ENCODE measurements around the gene TAP2.
"Not testable (repeated sequence)": the region's sequence is repeated elsewhere in the genome, so short reads cannot be mapped to it uniquely, and the experiment has no call there.

TAP2 gene

DNA sequence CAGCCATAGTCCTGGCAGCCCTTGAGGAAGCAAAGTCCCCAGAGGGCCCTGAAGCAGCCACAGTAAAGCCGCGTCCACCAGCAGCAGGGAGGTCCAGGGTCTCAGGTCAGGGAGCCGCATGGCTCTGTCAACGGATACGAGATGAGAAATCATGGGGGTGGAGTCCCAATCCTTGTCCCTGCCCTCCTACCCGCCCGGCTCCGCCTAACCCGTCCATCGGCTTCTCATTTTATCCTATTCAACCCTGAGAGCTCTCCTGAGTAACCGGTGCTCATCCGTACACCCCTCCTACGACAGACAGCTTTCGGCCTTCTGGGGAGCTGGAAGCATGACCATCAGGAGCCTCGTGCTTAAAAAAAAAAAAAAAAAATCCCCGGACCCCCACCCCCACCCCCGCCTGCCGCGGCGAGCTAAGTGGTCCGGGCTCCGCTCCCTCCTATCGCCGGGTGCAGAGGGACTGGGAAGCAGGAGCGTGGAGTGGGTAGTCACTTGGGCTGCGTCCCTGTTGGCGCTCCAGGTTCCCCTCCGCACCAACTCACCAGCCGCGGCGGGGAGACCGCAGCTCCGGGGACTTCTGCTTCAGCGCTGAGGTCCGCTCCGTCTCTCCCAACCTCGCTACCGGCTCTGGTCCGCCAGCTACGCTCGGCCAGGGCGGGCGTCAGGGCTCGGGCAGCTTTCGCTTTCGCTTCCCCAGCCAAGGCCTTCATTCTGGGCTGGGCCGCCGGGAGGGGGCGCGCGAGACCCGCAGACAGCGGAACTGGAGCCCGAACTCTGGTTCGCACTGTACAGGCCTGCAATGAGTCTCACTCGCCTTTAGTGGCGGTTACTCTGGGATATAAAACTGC lies at the start of gene TAP2:
TAP2 (minus strand) TSS at position 626 of the 845 bp plus-strand sequence; CDS start at position 120, 506 bp downstream.
- Mint-ChIP-seq H3K4me1 (ENCODE audit: low read depth) (peaks cover 81% of the 10 kb centered on the region), H3K36me3 (peaks cover 50% of the 10 kb centered on the region), H3K9me3 (ENCODE audit: low read depth) (no peaks in the 10 kb centered on the region), H3K27ac (peak within 1 kb of the TSS; percentile 100), H3K27me3 (no peaks in the 10 kb centered on the region), H3K4me3 (peak within 1 kb of the TSS; percentile 99)

DNA sequence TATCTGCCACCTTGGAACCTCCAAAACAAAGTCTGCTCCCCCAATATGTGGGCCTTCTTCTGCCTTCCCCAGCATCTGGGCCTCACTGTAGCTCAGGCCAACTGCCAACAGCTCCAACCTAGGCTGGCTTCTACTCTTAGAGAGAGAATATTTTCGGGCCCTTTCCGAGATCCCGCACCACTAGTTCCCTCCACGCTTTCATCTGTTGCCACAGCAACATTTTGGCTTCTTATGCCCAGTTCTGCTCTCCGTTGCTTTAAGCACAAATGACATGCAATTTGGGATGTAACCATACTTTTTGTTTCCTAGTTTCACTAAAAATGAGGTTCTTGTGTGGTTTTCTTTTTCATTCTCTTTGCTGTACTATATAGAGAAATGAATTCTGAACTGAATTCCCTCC lies 49.1 kb upstream of the TAP2 start:
- no peak overlapping the region for H3K27ac Mint-ChIP-seq
- no peak overlapping the region for H3K4me3 Mint-ChIP-seq
- no peaks in the 10 kb centered on the region for H3K9me3 Mint-ChIP-seq (ENCODE audit: low read depth)
- no peaks in the 10 kb centered on the region for H3K36me3 Mint-ChIP-seq
- H3K27me3 Mint-ChIP-seq, result no peaks in the 10 kb centered on the region
- H3K4me1 Mint-ChIP-seq (ENCODE audit: low read depth), result peaks cover 1% of the 10 kb centered on the region

DNA sequence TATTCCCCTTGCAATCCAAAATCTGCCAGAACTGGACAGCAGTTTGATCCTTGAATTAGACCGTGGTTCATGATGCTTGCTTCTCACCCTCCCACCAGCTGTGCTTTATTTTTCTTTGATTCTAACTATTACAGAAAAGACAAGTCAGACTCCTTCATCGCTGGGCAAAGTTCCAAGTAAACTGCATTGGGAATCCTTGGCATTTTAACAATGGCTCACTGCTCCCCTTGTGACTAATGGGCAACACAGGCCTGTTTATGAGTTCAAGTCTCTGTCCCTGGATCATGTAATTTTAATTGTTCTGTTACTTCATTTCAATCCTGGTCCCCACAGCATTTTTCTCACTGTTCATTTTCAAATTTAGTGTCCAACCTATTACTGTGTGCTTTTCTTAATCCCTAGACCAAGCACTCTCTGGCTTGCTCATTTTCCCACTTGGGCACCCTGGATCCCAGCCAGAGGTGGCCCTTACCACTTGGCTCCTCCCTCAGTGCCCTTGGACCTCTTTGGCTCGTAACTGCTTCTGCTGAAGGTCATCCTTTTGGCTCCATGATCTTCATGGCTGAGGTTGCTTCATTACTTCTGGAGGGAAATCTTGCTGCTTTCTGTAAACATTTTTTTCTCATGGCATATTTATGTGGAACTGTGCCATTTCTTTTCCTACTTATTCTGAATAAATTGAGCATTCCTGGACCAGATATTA lies 48.3 kb upstream of the TAP2 start:
- H3K4me3 Mint-ChIP-seq, result no peak overlapping the region
- no peaks in the 10 kb centered on the region for H3K27me3 Mint-ChIP-seq
- H3K9me3 Mint-ChIP-seq (ENCODE audit: low read depth), result no peaks in the 10 kb centered on the region
- H3K4me1 Mint-ChIP-seq (ENCODE audit: low read depth), result peaks cover 1% of the 10 kb centered on the region
- H3K36me3 Mint-ChIP-seq, result no peaks in the 10 kb centered on the region
- H3K27ac Mint-ChIP-seq, result no peak overlapping the region

DNA sequence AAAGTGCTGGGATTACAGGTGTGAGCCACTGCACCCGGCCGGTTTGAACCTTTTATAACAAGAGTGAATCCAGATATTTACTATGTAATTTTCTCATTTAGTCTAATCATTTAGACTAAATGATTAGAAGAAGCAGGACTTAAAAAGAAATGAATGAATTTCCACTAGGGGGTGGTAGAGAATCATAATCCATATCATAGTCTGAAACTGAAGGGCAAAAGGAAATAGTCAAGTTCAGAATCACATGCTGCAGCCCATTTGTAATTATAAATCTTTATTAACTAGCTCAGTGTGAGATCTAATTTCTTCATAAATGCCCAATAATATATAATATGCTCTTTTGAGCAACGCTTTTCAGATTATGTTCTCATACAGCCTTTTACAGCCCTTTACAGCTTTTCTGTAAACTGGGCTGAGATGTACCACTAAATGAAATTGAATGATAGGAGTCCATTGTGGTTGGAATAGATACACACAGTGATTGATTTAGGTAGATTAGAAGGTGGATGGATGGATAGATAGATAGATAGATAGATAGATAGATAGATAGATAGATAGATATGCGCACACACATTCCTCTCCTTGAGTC lies 47.3 kb upstream of the TAP2 start:
- H3K27ac Mint-ChIP-seq, result no peak overlapping the region

DNA sequence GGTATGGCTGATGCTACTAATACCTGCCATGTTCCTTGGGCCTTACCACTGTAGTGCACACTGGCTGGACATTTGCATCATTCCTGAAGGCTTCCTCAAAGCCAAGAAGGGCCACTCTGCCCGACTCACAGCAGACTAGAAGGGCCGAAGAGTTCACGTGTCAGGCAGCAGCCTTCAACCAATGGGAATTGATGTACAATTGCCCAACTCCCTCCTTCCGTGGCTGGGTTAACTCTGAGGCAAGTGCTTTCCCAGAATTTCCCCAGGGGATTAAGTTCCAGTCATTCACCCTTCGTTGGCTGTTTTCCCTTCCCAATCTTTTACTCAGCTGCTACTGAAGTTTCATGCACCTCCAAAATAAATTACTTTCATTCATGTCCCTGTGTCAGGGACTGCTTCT lies 45.2 kb upstream of the TAP2 start:
- no peak overlapping the region for H3K4me3 Mint-ChIP-seq
- no peak overlapping the region for H3K27ac Mint-ChIP-seq
- H3K9me3 Mint-ChIP-seq (ENCODE audit: low read depth), result no peaks in the 10 kb centered on the region
- no peaks in the 10 kb centered on the region for H3K27me3 Mint-ChIP-seq
- H3K36me3 Mint-ChIP-seq, result peaks cover 9% of the 10 kb centered on the region
- peaks cover 1% of the 10 kb centered on the region for H3K4me1 Mint-ChIP-seq (ENCODE audit: low read depth)

More for the DNA sequence above, 47.3 kb upstream of the TAP2 start:
- Mint-ChIP-seq H3K9me3 (ENCODE audit: low read depth) (no peaks in the 10 kb centered on the region), H3K4me3 (no peak overlapping the region), H3K4me1 (ENCODE audit: low read depth) (peaks cover 1% of the 10 kb centered on the region), H3K36me3 (peaks cover 2% of the 10 kb centered on the region), H3K27me3 (no peaks in the 10 kb centered on the region)

DNA sequence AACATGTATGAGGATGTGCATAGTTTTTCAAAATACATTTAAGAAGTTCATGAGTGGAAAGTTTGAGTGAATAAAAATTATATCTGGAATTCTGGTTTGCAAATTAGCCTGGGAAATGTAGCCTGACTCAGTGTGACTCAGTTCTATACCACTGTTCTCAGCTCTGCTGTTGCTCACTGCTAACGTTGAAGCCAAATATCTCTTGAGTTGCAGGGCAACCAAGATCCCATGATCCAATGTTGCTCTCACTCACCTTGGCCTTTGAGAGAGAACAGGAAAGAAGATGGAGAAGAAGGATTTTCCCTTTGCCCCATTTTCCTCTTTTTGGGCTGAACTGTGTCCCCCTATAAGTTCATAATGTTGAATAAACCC lies 44.3 kb upstream of the TAP2 start:
- peak overlapping the region; percentile 10 for H3K27ac Mint-ChIP-seq
- H3K4me1 Mint-ChIP-seq (ENCODE audit: low read depth), result peaks cover 1% of the 10 kb centered on the region
- H3K36me3 Mint-ChIP-seq, result peaks cover 12% of the 10 kb centered on the region
- no peak overlapping the region for H3K4me3 Mint-ChIP-seq
- H3K9me3 Mint-ChIP-seq (ENCODE audit: low read depth), result no peaks in the 10 kb centered on the region
- H3K27me3 Mint-ChIP-seq, result no peaks in the 10 kb centered on the region

DNA sequence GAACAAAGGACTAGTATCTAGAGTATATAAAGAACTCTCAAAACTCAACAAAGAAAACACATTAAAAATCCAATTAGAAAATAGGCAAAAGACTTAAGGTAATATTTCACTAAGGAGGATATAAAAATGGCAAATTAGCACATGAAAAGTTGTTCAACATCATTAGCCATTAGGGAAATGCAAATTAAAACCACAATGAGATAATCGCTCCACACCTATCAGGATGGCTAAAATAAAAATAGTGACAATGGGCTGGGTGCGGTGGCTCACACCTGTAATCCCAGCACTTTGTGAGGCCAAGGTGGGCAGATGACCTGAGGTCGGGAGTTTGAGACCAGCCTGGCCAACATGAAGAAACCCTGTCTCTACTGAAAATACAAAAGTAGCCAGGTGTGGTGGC lies 42.4 kb upstream of the TAP2 start:
- H3K36me3 Mint-ChIP-seq, result peaks cover 13% of the 10 kb centered on the region
- H3K4me3 Mint-ChIP-seq, H3K27ac Mint-ChIP-seq: not testable (repeated sequence)

DNA sequence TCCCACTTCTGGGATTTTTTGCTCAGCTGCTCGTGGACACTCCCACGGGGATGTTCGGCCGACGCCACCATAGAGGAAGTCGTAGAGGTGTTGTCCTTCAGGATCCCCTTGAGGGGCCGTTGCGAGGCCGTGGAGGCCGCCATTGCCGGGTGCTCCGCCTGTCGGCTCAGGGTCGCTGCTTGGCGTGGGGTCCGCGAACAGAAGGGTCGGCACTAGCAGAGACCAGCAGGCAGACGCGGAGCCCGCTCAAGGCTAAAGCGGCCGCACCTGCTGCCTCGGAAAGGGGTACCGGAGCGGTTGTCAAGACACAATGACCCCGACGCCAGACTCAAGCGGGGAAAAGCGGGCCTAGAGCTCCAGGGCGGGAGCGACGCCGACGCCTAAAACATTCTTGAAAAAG lies 41.2 kb upstream of the TAP2 start:
- no peak overlapping the region for H3K4me3 Mint-ChIP-seq

More for the DNA sequence above, 42.4 kb upstream of the TAP2 start:
- not testable (repeated sequence) for H3K27me3 Mint-ChIP-seq; H3K4me1 Mint-ChIP-seq (ENCODE audit: low read depth); H3K9me3 Mint-ChIP-seq (ENCODE audit: low read depth)

DNA sequence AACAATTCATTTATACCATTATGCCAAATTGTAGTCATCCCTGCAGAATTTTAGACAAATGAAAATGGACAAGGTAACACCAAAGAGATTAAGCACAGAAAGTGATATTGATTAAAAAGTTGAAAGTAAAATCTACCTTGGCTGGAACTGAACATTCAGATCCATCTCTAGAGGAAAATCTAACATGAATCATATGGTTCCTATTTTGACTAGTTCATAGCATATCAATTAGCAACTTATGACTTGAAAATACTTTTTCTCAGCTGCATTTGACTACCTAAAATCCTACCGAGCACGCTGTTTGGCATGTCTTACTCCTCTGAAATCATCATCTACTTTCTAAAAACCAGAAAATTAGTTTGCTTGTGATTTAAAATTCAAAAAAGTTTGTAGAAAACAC lies 38.1 kb upstream of the TAP2 start:
- Mint-ChIP-seq H3K27me3 (no peaks in the 10 kb centered on the region), H3K27ac (no peak overlapping the region), H3K36me3 (peaks cover 16% of the 10 kb centered on the region), H3K9me3 (ENCODE audit: low read depth) (no peaks in the 10 kb centered on the region), H3K4me1 (ENCODE audit: low read depth) (no peaks in the 10 kb centered on the region), H3K4me3 (no peak overlapping the region)

More for the DNA sequence above, 41.2 kb upstream of the TAP2 start:
- Mint-ChIP-seq H3K36me3 (peaks cover 13% of the 10 kb centered on the region), H3K27ac (no peak overlapping the region), H3K4me1 (ENCODE audit: low read depth) (no peaks in the 10 kb centered on the region), H3K9me3 (ENCODE audit: low read depth) (no peaks in the 10 kb centered on the region), H3K27me3 (no peaks in the 10 kb centered on the region)

DNA sequence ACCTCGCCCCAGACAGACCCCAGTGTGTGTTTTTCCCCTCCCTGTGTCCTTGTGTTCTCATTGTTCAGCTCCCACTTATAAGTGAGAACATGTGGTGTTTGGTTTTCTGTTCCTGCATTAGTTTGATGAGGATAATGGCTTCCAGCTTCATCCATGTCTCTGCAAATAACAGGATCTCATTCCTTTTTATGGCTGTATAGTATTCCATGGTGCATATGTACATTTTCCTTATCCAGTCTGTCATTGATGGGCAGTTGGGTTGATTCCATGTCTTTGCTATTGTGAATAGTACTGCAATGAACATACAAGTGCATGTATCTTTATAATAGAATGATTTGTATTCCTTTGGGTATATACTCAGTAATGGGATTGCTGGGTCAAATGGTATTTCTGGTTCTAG lies 35.4 kb upstream of the TAP2 start:
- not testable (repeated sequence) for H3K27me3 Mint-ChIP-seq; H3K9me3 Mint-ChIP-seq (ENCODE audit: low read depth); H3K4me3 Mint-ChIP-seq; H3K27ac Mint-ChIP-seq; H3K36me3 Mint-ChIP-seq; H3K4me1 Mint-ChIP-seq (ENCODE audit: low read depth)

DNA sequence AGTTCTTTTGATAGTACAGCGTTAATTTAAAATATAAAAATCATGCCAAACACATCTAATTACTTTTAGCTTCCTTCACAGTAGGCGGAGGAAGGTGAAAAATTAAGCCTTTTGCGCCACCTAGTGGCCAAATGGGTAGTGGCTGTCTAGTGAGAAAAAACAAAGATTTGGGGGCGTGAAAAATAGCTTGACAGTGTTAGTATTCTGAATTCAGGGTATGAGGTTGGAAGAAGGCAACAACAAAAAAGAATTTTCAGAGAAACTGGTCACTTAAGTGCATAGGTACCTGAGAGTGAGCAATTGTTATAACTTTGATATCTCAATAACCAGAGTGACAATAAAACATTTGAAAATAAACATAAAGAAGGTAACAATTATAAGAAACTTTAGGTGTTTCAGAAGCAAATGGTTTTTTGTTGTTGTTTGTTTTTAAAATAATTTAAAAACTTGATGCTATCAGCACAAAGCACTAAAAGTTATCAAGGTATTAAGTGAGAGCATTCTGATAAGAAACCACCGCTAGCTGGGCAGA lies 29.8 kb upstream of the TAP2 start:
- H3K36me3 Mint-ChIP-seq, result no peaks in the 10 kb centered on the region
- H3K9me3 Mint-ChIP-seq (ENCODE audit: low read depth), result no peaks in the 10 kb centered on the region
- H3K27ac Mint-ChIP-seq, result no peak overlapping the region
- no peaks in the 10 kb centered on the region for H3K27me3 Mint-ChIP-seq
- no peak overlapping the region for H3K4me3 Mint-ChIP-seq
- peaks cover 33% of the 10 kb centered on the region for H3K4me1 Mint-ChIP-seq (ENCODE audit: low read depth)

DNA sequence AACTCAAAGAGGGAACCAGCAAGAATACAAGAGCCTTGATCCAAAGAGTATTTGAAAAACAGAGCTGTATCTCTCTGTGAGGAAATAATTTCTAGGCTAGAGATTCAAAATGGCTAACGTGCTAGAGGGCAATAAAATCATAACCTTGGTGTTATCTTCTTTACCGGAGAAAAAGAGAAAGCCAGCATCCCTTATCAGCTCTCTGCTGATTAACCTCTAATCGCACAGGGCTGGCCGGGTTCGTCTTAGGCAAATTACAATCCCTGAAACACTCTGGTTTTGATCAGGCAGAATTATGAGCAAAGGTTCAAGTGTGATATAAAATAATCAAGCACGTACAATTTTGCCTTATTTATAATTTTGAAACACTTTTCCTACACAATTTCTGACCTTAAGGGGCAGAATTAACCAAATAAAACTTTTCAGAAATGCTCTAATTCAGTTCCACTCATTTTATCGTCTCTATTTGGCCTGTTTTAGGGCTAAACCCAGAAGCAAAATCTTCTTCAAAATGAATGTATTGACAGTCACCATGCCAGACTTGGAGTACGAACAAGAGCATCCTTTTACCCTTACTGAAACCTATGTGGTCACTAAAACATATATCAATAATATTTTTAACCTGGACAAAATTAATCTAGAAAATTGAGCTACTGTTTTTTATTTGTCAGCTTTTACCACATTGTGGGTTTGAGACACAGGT lies 29.2 kb upstream of the TAP2 start:
- Mint-ChIP-seq H3K27ac (peak overlapping the region; percentile 90), H3K9me3 (ENCODE audit: low read depth) (no peaks in the 10 kb centered on the region), H3K4me1 (ENCODE audit: low read depth) (peaks cover 33% of the 10 kb centered on the region), H3K27me3 (no peaks in the 10 kb centered on the region), H3K4me3 (peak overlapping the region; percentile 63), H3K36me3 (no peaks in the 10 kb centered on the region)

DNA sequence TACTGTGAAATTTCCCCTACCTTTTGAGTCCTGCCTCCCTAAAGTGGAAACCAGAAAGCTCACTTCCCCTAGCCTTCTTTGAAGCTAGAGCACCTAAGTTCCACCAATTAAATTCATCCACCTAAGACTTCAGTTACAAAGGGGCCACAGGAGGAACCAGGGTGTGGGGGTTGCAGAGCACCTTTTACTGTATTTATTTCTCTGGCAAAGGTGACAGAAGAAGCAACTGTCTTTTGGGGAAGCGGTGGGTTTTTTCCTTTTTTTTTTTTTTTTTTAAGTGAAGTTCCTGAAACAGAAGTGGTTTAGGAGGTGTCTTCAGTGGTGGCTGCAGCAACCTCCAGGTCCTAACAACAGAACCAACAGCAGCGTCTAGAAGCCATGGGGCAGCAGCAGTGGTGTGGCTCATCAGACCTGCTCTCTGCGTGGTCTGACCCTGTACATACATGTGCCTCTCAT lies 28.5 kb upstream of the TAP2 start:
- Mint-ChIP-seq H3K36me3 (no peaks in the 10 kb centered on the region), H3K27me3 (no peaks in the 10 kb centered on the region), H3K4me1 (ENCODE audit: low read depth) (peaks cover 33% of the 10 kb centered on the region), H3K27ac (peak overlapping the region; percentile 90), H3K4me3 (peak overlapping the region; percentile 63), H3K9me3 (ENCODE audit: low read depth) (no peaks in the 10 kb centered on the region)

DNA sequence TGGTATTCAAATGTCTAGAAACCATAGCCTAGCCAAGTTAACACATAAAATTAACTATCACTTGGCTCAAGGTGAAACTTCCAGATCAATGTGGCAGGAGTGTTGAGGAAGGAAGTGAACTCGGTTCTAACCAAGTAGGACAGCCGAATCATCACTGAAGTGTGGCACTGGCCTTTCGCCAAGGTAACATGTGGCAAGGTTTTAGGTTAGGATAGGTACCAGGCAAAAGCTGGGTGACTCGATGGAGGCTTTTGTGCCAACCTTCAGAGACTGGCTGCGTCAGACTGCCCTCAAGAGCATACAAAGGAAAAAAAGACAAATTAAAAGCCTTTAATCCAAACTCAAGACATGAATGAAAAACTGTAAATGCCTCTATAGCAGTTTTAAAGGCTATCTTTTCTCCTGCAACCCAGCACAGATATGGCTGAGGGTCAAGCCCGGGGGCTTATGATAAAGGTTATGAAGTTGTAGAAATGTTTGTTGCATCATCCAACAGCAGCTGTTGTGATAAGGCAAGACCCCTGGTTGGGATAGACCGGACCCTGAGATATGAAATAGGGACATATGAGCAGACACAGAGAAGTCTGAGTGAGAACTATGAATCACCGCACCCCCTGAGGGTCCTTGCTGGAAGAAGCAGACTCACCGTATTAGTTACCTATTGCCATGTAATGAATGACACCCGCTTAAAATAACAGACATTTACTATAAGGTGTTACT lies 27.3 kb upstream of the TAP2 start:
- Mint-ChIP-seq H3K4me3 (peak overlapping the region; percentile 17), H3K27ac (peak overlapping the region; percentile 90), H3K9me3 (ENCODE audit: low read depth) (no peaks in the 10 kb centered on the region), H3K4me1 (ENCODE audit: low read depth) (peaks cover 38% of the 10 kb centered on the region), H3K27me3 (no peaks in the 10 kb centered on the region), H3K36me3 (no peaks in the 10 kb centered on the region)
